MCF 10A (cell line): ENCODE results near the gene NID1. TPM values are rescaled to one million over a fixed set of nuclear protein-coding genes. Genes with fewer than 3 reads are reported as not detected.
A peak's percentile ranks its signal among the peaks of the same experiment; 100 is the strongest.

Experiments
- BruUV-seq: library from RNA; stranded (reverse); fragments of 400-500 nt; replicated peaks from 2 replicates; lab custom pipeline; 2021; lab: Mats Ljungman, UMichigan
- CTCF ChIA-PET: fragments of 300-600 bp; sonication (Branson Sonifier 250); formaldehyde crosslinking; extraction: SDS; loops from one replicate; lab custom pipeline; 2021; ENCODE audit warnings: antibody characterized with exemption, inconsistent platforms; lab: Yijun Ruan, JAX
- POLR2A ChIA-PET: fragments of 300-600, 350-650 bp; sonication (Branson Sonifier 250); formaldehyde crosslinking; extraction: SDS; loops from one replicate; lab custom pipeline; 2020; ENCODE audit warnings: antibody characterized with exemption, inconsistent platforms; lab: Yijun Ruan, JAX
- DNase-seq: peaks from one replicate; pipeline ENCODE4 v3.0.0-alpha.2; 2018; ENCODE audit not compliant: unreplicated experiment
- H3K27ac Mint-ChIP-seq: one replicate; pipeline ENCODE4 v1.8.0; 2022; ENCODE audit warnings: mild to moderate bottlenecking, low read depth, mixed read lengths; ENCODE audit not compliant: unreplicated experiment
- H3K27me3 Mint-ChIP-seq: one replicate; pipeline ENCODE4 v1.8.0; 2022; ENCODE audit warnings: mixed read lengths; ENCODE audit not compliant: insufficient read depth, unreplicated experiment
- H3K36me3 Mint-ChIP-seq: one replicate; pipeline ENCODE4 v1.8.0; 2022; ENCODE audit warnings: mild to moderate bottlenecking, moderate library complexity, mixed read lengths; ENCODE audit not compliant: insufficient read depth, unreplicated experiment
- H3K4me1 Mint-ChIP-seq: one replicate; pipeline ENCODE4 v1.8.0; 2022; ENCODE audit warnings: mixed read lengths; ENCODE audit not compliant: insufficient read depth, unreplicated experiment
- H3K4me3 Mint-ChIP-seq: one replicate; pipeline ENCODE4 v1.8.0; 2022; ENCODE audit warnings: mild to moderate bottlenecking, moderate library complexity, mixed read lengths; ENCODE audit not compliant: unreplicated experiment
- H3K9me3 Mint-ChIP-seq: one replicate; pipeline ENCODE4 v1.8.0; 2022; ENCODE audit warnings: mixed read lengths; ENCODE audit not compliant: unreplicated experiment
- CTCF ChIP-seq: fragments of 200-600 bp; IDR thresholded peaks from one replicate; pipeline ENCODE4 v1.8.0; 2022; ENCODE audit warnings: antibody characterized with exemption, mild to moderate bottlenecking; ENCODE audit not compliant: unreplicated experiment
- intact Hi-C: fragments of 100-400 bp; cut with micrococcal nuclease; formaldehyde crosslinking; loops from 2 replicates; pipeline ENCODE4 v1.14.1; 2022
- total RNA-seq: library from RNA; stranded (reverse); gene quantifications from 2 replicates; pipeline ENCODE4 v1.2.3, GENCODE V29; 2022

The NID1 gene
- total RNA-seq, 1 experiment from 2014 or later = 0.16 TPM

- Mint-ChIP-seq H3K4me1 (peaks cover 18% of the 10 kb centered on the region), H3K9me3 (no peaks in the 10 kb centered on the region), H3K27me3 (no peaks in the 10 kb centered on the region), H3K27ac (no peak overlapping the region), H3K36me3 (no peaks in the 10 kb centered on the region), H3K4me3 (no peak overlapping the region)
- DNase-seq = no peak
- intact Hi-C loops = no loop called here
- POLR2A ChIA-PET = interaction anchor here (1.2 to 2.7 kb wide), 8 partner anchors 9 to 65 kb away, joined by 3 to 24 read pairs (median 4); no protein-coding TSS in a partner anchor
- CTCF ChIA-PET = interaction anchor here (0.6 to 3.4 kb wide), 6 partner anchors 9 to 924 kb away, joined by 3 to 14 read pairs (median 3); no protein-coding TSS in a partner anchor
- BruUV-seq = no TSS peak
- TF ChIP-seq CTCF = no peak
Measured at GRCh38 chr1:236018885-236019453, 45.9 kb downstream of the NID1 start.

- no peaks in the 10 kb centered on the region for H3K9me3 Mint-ChIP-seq
- POLR2A ChIA-PET = interaction anchor here (0.7 to 3.0 kb wide), 22 partner anchors 8 to 513 kb away, joined by 3 to 24 read pairs (median 4); partner anchors contain the start of gene B3GALNT2
Measured at GRCh38 chr1:236016782-236017400, 48.0 kb downstream of the NID1 start.

GRCh38 chr1:236016083-236016482, 48.8 kb downstream of the NID1 start:
- Mint-ChIP-seq H3K4me3 (peak overlapping the region; percentile 22), H3K4me1 (peaks cover 18% of the 10 kb centered on the region), H3K9me3 (no peaks in the 10 kb centered on the region), H3K27ac (peak overlapping the region; percentile 68), H3K36me3 (no peaks in the 10 kb centered on the region), H3K27me3 (no peaks in the 10 kb centered on the region)
- BruUV-seq = no TSS peak
- no peak for DNase-seq
- CTCF ChIA-PET = interaction anchor here (0.7 to 3.4 kb wide), 5 partner anchors 23 to 471 kb away, joined by 3 to 14 read pairs (median 3); no protein-coding TSS in a partner anchor
- no peak for TF ChIP-seq CTCF
- POLR2A ChIA-PET = interaction anchor here (1.0 to 3.0 kb wide), 11 partner anchors 10 to 512 kb away, joined by 3 to 24 read pairs (median 6); partner anchors contain the start of gene B3GALNT2
- intact Hi-C loops = no loop called here

More at GRCh38 chr1:236016782-236017400, 48.0 kb downstream of the NID1 start:
- no peaks in the 10 kb centered on the region for H3K27me3 Mint-ChIP-seq
- intact Hi-C loops = no loop called here
- no TSS peak for BruUV-seq
- peak; percentile 78 for DNase-seq
- peaks cover 18% of the 10 kb centered on the region for H3K4me1 Mint-ChIP-seq
- CTCF ChIA-PET = interaction anchor here (0.7 to 3.4 kb wide), 6 partner anchors 11 to 512 kb away, joined by 3 to 14 read pairs (median 4); partner anchors contain the start of gene B3GALNT2
- H3K4me3 Mint-ChIP-seq = no peak overlapping the region
- H3K27ac Mint-ChIP-seq = peak overlapping the region; percentile 63
- no peak for TF ChIP-seq CTCF
- H3K36me3 Mint-ChIP-seq = no peaks in the 10 kb centered on the region

GRCh38 chr1:236015539-236015938, 49.4 kb downstream of the NID1 start:
- H3K4me3 Mint-ChIP-seq = no peak overlapping the region
- POLR2A ChIA-PET = interaction anchor here (1.0 to 3.0 kb wide), 5 partner anchors 9 to 511 kb away, joined by 3 to 21 read pairs (median 4); partner anchors contain the start of gene B3GALNT2
- no TSS peak for BruUV-seq
- no peaks in the 10 kb centered on the region for H3K36me3 Mint-ChIP-seq
- no peaks in the 10 kb centered on the region for H3K27me3 Mint-ChIP-seq
- H3K9me3 Mint-ChIP-seq = no peaks in the 10 kb centered on the region
- intact Hi-C loops = no loop called here
- CTCF ChIA-PET = interaction anchor here (1.5 kb wide), 1 partner anchor 23 kb away, joined by 3 read pairs; no protein-coding TSS in a partner anchor
- peak overlapping the region; percentile 68 for H3K27ac Mint-ChIP-seq
- no peak for TF ChIP-seq CTCF
- peaks cover 18% of the 10 kb centered on the region for H3K4me1 Mint-ChIP-seq
- DNase-seq = no peak
